Smooth muscle cell (in vitro differentiated cells): ENCODE measurements around the gene MIPOL1. TPM values are rescaled to one million over a fixed set of nuclear protein-coding genes. Genes with fewer than 3 reads are reported as not detected.
A peak's percentile ranks its signal among the peaks of the same experiment; 100 is the strongest.

Experiments used
- DNase-seq: peaks from one replicate; lab custom pipeline; 2025; ENCODE audit not compliant: unreplicated experiment; lab: John Stamatoyannopoulos, UW
- H2AFZ ChIP-seq: fragments of 200-600 bp; sonication (generic); 2 replicates; pipeline ENCODE4 v1.6.0; 2016; ENCODE audit warnings: antibody characterized with exemption, low read depth, mild to moderate bottlenecking
- H3F3A ChIP-seq: fragments of 200-600 bp; sonication (generic); 2 replicates; pipeline ENCODE4 v1.6.0; 2017; ENCODE audit warnings: antibody characterized with exemption, low read depth
- H3K27ac ChIP-seq: fragments of 200-600 bp; sonication (generic); 2 replicates; pipeline ENCODE4 v1.5.1; 2016; ENCODE audit warnings: low read depth, mild to moderate bottlenecking
- H3K27me3 ChIP-seq: fragments of 200-600 bp; sonication (generic); 2 replicates; pipeline ENCODE4 v1.6.1; 2016; ENCODE audit warnings: low read depth, mild to moderate bottlenecking
- H3K36me3 ChIP-seq: fragments of 200-600 bp; sonication (generic); 2 replicates; pipeline ENCODE4 v1.5.1; 2016; ENCODE audit warnings: low read depth
- H3K4me1 ChIP-seq: fragments of 200-600 bp; sonication (generic); 2 replicates; pipeline ENCODE4 v1.5.1; 2016; ENCODE audit warnings: low read depth
- H3K4me2 ChIP-seq: fragments of 200-600 bp; sonication (generic); 2 replicates; pipeline ENCODE4 v1.6.0; 2016; ENCODE audit warnings: mild to moderate bottlenecking
- H3K4me3 ChIP-seq: fragments of 200-600 bp; sonication (generic); 2 replicates; pipeline ENCODE4 v1.5.1; 2016; ENCODE audit warnings: mild to moderate bottlenecking
- H3K79me2 ChIP-seq: fragments of 200-600 bp; sonication (generic); 2 replicates; pipeline ENCODE4 v1.6.0; 2016; ENCODE audit warnings: low read depth, mild to moderate bottlenecking
- H3K9ac ChIP-seq: fragments of 200-600 bp; sonication (generic); 2 replicates; pipeline ENCODE4 v1.6.0; 2016; ENCODE audit warnings: low read depth
- H3K9me3 ChIP-seq: fragments of 200-600 bp; sonication (generic); replicated peaks from 2 replicates; pipeline ENCODE4 v1.5.1; 2016; ENCODE audit warnings: low read depth
- H4K20me1 ChIP-seq: fragments of 200-600 bp; sonication (generic); 2 replicates; pipeline ENCODE4 v1.6.0; 2016; ENCODE audit warnings: low read depth
- CTCF ChIP-seq: fragments of 200-600 bp; sonication (generic); IDR thresholded peaks from 2 replicates; pipeline ENCODE4 v1.5.1; 2017; ENCODE audit warnings: borderline replicate concordance, mild to moderate bottlenecking, antibody characterized with exemption; ENCODE audit not compliant: insufficient read depth, poor library complexity, severe bottlenecking
- WGBS: methylation state at CpG from one replicate; pipeline ENCODE4 v1.1.7; 2016; ENCODE audit warnings: low lambda C conversion rate; 5-methylcytosine and 5-hydroxymethylcytosine counted together
- polyA plus RNA-seq: library from polyadenylated mRNA; unstranded; fragments of >200 nt; fragmentation: Nextera tagmentation; extraction: Ambion mirVana; gene quantifications from 2 replicates; pipeline ENCODE4 v1.2.1, GENCODE V29; 2016
- total RNA-seq: library from RNA; depleted of rRNA; stranded (reverse); fragments of >200 nt; gene quantifications from 2 replicates; pipeline ENCODE4 v1.2.3, GENCODE V29; 2014

Gene MIPOL1
- total RNA-seq = 5.1 and 17.5 TPM in 2 replicates
- 2.6 and 3.2 TPM in 2 replicates for polyA plus RNA-seq

DNA sequence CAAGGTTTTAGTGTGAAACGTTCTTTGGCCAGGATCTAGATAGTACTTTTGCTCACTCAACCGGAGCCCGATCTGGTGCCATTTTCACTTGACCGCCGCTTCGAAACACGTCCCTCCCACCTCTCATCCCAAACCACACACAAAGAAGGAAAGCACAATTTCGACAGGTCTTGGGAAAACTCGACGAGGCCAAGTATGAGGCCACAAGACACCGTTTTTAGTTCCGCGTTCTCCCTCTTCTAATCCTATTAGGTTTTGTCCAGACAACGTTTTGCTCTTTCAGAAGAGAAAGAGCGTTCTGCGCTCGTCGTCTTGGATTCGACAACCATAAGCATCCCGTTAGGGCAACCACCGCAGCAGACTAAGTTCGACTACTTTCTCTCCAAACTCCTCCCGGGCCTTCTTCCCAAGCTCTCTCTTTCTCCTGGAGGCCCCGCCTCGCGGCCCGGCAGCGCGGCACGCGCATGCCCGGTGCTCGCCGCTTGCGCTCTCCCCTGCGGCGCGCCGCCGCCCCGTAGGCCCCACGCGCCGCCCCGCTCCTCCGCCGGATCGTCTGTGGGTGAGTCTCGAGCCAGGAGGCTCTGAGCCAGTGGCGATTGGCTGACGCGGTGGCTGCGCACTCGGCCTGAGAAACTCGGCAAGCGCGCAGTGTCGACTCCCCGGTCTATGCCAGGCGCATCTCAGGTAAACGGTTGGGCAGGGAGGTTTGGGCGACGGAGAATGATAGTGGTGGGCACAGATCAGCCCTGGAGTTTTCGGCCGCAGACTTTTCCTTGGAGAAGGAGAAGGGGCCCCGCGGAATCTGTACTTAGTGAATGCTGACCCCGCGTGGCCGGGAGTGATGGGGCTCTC, at the start of gene MIPOL1:
TSS of gene MIPOL1 (plus strand) at position 517 of the 852 bp plus-strand sequence. CDS start 49,952 bp downstream, outside the sequence.
- DNase-seq = peak; percentile 64
- peaks cover 3% of the 10 kb centered on the region for H3K4me1 ChIP-seq
- H3K4me3 ChIP-seq = peak within 1 kb of the TSS; percentile 69
- WGBS = 2% methylated on average over 70 of the region's 70 CpGs
- H3K4me2 ChIP-seq = peak within 1 kb of the TSS; percentile 86
- peaks cover 4% of the 10 kb centered on the region for H3K79me2 ChIP-seq
- H3K27me3 ChIP-seq = no peaks in the 10 kb centered on the region
- H4K20me1 ChIP-seq = no peaks in the 10 kb centered on the region
- H3K27ac ChIP-seq = peak within 1 kb of the TSS; percentile 67
- H2AFZ ChIP-seq = peak within 1 kb of the TSS; percentile 97
- TF ChIP-seq CTCF = peak; percentile 27
- H3F3A ChIP-seq = no peaks in the 10 kb centered on the region
- no peaks in the 10 kb centered on the region for H3K9me3 ChIP-seq
- H3K36me3 ChIP-seq = no peaks in the 10 kb centered on the region
- peak within 1 kb of the TSS; percentile 77 for H3K9ac ChIP-seq

DNA sequence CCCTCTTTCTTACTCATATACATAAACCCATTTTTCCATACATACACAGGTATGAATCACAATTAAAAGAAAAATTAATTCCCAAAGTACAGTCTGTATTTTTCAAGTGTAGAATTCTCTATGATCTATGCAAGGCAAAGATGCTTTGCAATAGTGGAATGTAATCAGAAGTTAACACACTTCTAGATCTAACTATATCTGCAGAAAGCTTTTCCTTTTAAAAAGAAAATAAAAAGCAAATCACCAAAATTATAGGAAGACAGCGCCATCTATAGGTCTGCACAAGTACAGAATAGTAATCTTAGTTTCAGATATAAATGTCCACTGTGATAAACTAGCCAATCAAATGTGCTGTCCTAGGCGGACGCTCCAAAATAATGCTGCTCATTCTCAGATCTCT, 47.3 kb upstream of the MIPOL1 start:
- Histone ChIP-seq H3K36me3 (no peaks in the 10 kb centered on the region), H3K27ac (no peak overlapping the region), H3K27me3 (no peaks in the 10 kb centered on the region), H3K9ac (no peak overlapping the region), H3F3A (no peaks in the 10 kb centered on the region), H3K9me3 (no peaks in the 10 kb centered on the region), H3K79me2 (no peaks in the 10 kb centered on the region), H3K4me1 (no peaks in the 10 kb centered on the region), H2AFZ (no peak overlapping the region), H3K4me3 (no peak overlapping the region), H4K20me1 (no peaks in the 10 kb centered on the region), H3K4me2 (peak overlapping the region; percentile 16)
- DNase-seq = no peak
- TF ChIP-seq CTCF = peak; percentile 79
- 5% methylated on average over 3 of the region's 3 CpGs for WGBS

- Histone ChIP-seq H3K9ac (no peak overlapping the region), H3K4me3 (no peak overlapping the region), H3K4me1 (no peaks in the 10 kb centered on the region), H3K9me3 (no peaks in the 10 kb centered on the region), H4K20me1 (no peaks in the 10 kb centered on the region), H3K4me2 (no peak overlapping the region), H3K79me2 (no peaks in the 10 kb centered on the region), H3K27me3 (peaks cover 3% of the 10 kb centered on the region), H3K27ac (no peak overlapping the region), H2AFZ (no peak overlapping the region), H3K36me3 (no peaks in the 10 kb centered on the region), H3F3A (no peaks in the 10 kb centered on the region)
- TF ChIP-seq CTCF = no peak
- 63% methylated on average over 1 of the region's 1 CpG for WGBS
- no peak for DNase-seq
Observed at GRCh38 chr14:37153005-37153404, 44.7 kb upstream of the MIPOL1 start.

DNA sequence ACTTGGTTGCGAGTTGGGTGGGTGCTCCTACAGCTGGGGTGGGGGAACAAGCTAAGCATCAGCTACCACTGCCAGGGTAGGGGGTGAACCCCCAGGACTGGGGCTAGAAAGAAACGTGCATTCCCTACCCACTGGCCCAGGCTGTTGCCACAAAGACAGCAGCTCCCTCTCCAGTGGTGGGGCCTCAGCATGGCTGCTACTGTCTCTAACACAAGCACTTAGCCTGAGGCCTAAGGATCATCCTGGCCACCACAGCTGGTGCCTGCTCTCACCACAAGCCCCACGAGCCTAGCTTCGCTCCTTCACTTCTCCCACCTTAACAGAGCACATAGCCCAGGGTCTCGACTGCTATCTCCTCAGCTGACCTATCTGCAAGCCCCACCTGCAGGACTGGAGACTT, 44.3 kb upstream of the MIPOL1 start:
- no peak for DNase-seq
- H3K79me2 ChIP-seq = no peaks in the 10 kb centered on the region
- no peak overlapping the region for H3K9ac ChIP-seq
- no peaks in the 10 kb centered on the region for H4K20me1 ChIP-seq
- no peak overlapping the region for H3K27ac ChIP-seq
- H2AFZ ChIP-seq = no peak overlapping the region
- no peak for TF ChIP-seq CTCF
- H3K9me3 ChIP-seq = no peaks in the 10 kb centered on the region
- peaks cover 3% of the 10 kb centered on the region for H3K27me3 ChIP-seq
- H3K4me3 ChIP-seq = no peak overlapping the region
- H3K36me3 ChIP-seq = no peaks in the 10 kb centered on the region
- H3F3A ChIP-seq = no peaks in the 10 kb centered on the region
- no peak overlapping the region for H3K4me2 ChIP-seq
- 85% methylated on average over 5 of the region's 5 CpGs for WGBS
- no peaks in the 10 kb centered on the region for H3K4me1 ChIP-seq
